NCI-H774 (cell line): ENCODE measurements around the gene PPL.
"Not testable (repeated sequence)": the region's sequence is repeated elsewhere in the genome, so short reads cannot be mapped to it uniquely, and the experiment has no call there.

Experiments
- DNase-seq: peaks from one replicate; lab custom pipeline; 2025; lab: John Stamatoyannopoulos, UW

PPL gene

DNA sequence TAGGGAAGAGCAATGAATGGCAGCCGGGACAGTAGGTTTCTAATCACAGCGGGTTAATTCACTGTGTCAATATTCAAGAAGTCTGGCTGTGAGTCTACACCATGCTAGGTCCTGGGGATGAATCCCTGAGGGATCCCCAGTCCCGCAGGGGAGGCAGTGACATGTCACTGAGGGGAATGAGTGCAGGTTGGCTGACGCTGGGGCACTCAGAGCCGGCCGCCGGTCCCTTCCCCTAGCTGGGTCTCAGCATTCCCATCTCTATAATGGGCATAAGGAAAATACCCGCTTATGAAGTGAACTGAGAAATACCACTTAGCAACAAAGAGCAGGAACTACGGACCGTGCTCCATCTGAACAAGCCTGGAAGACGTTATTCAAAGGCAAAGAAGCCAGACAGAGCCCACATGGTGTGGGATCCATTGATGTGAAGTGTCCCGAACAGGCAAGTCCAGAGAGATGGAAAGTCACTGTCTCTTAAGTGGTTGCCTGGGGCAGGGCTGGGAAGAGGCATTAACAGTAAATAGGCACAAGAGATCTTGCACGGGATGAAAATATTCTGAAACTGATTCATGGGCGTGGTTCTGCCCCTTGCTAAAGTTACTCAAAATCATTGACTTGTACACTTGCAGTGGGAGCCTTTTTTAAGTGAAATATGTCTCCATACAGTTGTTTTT is 31.9 kb downstream of the PPL start:
- DNase-seq, result no peak

DNA sequence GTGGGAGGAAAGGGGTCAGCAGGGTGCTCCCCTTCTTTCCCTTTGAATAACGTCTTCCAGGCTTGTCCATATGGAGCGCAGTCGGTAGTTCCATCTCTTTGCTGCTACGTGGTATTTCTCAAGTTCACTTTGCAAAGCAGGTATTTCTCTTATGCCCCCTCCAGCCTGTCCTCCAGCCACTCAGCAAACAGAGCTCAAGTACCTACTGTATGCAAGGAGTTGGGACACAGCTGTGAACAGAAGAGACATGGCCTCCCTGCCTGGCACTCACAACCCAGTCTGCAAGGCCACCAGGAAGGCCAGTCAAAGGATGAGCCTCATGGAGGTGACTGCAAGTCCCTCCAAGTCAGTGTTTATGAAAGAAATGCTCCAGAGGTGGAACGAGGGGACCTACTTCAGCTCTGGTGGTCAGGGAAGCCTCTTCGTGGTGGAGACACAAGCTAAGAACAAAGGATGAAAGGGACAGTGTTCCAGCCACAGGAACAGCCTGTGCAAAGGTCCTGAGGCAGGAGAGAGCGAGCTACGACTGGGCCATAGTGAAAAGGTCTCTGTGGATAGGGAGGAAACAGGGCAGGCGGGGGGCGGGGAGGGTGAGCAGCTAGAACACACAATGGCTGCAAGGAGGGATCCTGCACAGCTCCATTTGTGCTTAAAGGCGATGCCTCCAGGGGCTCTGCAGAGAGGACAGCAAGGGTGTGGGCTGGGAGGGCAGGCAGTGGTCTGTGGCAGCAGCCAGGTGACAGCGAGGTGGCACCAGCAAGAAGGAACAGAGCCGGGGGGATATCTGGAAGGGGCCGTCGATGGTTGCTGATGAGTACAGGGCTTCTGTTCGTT is 32.6 kb downstream of the PPL start:
- DNase-seq, result no peak

DNA sequence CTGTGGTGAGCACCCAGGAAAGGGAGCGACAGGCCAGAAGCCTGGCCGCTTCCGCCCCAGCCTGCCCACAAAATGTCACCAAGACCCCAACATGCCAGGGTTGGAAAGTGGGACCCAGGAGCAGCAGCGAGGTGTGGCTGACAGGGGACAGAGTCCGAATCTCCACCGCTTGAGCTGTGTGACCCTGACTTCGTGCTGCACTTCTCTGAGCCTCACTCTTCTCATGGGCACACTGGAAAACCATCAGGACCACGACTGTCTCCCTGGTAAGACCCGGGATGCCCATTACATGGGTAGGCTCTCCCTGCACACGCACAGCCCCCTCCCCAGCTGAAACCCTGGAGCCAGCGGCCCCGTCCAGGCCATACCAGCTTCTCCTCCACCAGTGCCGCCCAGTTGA is 34.9 kb downstream of the PPL start:
- no peak for DNase-seq

DNA sequence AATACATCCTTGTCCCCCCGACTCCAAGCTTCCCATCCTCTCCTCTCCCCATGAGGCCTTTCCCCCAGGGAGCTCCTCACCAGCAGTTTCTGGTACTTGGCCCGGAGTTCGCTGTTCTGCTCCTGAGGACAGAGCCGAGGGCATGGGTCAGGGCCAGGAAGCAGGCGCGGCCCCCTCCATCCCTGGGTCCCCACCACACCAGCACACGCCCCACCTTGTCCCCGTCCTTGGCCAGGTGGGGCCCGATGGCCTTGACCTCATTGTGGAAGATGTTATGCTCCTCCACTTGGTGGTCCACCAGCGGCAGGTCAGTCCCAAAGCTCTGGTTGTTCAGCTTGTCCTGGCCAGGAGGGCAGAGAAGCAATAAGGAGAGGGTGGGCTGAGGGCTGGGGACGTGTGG is 36.2 kb downstream of the PPL start:
- DNase-seq, result no peak

DNA sequence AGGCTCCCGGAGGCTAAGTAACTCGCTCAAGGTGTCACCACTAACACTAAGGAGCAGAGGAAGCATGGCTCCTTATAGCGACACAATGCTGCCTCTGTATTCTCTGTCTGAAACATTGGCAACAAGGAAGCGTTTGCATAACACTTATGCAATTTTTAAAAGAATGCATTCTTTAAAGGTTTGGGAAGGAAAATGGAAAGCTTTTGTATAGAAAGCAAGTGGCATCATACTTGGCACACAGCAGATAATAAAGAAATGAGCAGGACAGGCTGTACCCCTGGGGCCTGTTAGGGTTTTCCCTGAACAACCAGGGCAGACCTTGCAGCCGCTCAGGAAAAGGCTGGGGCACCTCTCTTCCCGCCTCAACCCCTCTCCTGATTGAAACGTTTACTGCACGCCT is 36.9 kb downstream of the PPL start:
- no peak for DNase-seq

DNA sequence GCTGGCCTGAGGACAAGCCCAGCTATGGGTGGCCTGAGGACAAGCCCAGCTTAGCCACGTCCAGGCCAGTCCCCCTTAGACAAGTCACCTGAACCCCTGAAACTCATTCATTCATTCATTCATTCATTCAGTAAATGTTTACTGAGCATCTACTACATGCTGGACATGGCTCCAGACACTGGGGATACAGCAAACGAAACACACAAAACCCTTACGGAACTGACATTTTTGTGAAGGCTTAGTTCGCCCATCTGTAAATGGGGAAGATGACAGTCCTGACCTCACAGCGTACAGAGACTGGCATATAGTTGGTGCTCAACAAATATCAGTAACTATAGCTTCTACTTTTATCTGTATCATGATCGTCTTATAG is 37.5 kb downstream of the PPL start:
- no peak for DNase-seq

DNA sequence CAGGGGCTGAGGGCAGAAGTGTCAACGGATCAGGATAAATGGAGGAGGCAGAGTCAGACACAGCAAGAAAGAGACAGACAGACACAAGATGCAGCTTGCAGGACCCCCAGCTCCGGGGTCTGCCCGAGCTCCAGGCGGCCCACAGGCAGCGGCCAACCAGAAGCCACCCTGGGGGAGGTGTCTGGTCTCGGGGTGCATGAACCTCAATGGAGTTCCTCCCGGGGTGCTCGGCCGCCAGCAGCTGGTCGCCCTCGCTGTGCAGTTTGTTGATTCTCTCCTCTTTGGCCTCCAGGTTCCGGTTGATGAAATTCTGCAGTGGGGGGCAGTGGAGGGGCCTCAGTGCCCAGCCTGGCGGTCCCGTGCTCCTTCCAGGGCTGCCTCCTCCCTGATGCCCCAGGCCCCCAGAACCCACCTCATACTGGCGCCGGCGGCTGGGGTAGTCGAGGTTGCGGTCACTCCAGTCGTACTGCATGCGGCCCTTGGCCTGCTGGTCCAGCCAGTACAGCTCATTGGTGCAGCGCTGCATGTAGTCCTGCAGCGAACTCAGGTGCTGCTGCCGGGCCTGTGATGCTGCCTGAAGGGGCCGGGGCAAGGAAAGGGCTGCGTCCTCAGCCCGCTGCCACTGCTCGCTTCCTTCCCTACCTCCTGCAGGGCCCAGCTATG is 38.0 kb downstream of the PPL start:
- no peak for DNase-seq

DNA sequence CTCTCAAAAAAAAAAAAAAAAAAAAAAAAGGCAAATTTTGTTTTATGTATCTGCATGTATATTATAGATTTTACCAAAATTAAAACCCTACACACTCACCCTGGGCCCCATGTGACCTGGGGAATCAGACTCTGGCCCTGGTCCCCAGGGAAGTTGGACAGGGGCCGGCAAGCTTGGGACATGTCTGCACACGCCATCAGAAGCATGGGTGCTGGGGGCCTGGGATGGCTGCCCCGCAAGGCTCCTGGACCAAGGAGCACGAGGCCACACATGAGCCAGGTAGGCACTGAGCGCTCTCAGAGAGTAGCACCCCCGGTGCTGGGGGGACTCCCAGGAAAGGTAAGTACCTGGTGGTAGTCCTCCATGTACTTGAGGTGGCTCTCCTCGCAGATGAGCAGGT is 39.6 kb downstream of the PPL start:
- no peak for DNase-seq

DNA sequence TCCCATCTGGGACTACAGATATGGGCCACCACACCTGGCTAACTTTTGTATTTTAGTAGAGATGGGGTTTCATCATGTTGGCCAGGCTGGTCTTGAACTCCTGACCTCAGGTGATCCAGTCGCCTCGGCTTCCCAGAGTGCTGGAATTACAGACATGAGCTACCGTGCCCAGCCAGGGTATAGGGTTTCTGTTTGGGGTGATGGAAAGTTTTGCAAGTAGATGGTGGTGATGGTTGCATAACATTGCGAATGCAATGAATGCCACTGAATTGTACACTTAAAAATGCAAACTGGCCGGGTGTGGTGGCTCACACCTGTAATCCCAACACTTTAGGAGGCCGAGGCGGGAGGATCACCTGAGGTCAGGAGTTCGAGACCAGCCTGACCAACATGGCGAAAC is 40.2 kb downstream of the PPL start:
- not testable (repeated sequence) for DNase-seq

DNA sequence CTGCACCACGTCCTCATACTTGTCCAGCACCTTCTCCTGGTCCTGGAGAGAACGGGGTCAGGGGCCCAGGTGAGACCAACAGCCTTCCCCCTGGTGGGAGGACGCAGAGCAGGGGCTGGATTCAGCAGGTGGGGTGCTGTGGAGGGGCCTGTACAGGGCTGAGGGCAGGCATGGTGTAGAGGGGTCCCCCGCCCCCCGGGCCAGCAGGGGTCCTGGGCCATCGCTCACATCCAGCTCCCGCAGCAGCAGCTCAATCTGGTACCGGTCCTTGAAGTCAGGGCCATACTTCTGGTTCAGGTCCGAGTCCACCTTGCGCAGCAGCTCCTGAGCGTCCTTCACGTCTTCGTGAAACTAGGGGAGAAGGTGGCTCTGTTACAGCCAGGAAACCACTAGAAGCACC is 41.6 kb downstream of the PPL start:
- no peak for DNase-seq

DNA sequence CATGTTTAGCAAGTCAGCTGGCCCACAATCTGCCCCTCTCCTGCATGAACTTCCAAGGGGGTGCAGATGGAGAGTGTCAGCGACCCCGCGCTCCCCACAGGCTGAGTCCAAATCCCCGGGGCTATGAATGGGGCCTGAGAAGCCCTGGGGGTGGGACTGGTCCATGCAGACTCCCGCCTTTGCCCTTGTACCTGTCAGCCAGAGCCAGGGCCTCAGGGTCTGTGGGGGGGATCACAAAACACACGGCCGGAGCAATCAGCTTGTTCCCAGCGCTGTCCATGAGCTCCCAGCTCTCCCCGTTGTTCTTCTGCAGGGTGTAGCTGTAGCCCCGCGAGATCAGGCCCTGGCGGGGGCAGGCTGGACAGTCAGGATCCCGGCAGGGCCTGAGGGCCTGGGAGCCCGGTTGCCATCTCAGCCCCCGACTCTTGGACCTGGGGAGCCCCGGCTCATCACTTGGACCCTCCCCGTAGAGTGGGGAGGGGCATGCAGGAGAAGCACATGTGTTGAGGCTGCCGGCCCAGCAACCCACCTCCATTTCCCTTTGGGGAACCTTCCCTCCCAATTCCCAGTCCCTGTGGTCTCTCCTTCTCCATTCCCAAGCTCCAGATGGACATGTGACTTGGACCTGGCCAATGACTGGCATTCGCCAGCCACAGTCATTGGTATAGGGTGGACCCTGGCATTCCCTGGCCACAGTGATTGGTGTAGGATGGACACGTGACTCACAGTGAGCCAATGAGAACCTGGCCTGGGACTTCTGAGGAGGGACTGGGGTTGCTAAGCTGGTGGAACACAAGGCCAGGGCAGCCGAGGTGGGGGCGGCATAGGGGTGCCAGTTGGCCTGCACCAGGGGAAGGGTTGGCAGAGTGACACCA is 42.4 kb downstream of the PPL start:
- DNase-seq, result no peak

DNA sequence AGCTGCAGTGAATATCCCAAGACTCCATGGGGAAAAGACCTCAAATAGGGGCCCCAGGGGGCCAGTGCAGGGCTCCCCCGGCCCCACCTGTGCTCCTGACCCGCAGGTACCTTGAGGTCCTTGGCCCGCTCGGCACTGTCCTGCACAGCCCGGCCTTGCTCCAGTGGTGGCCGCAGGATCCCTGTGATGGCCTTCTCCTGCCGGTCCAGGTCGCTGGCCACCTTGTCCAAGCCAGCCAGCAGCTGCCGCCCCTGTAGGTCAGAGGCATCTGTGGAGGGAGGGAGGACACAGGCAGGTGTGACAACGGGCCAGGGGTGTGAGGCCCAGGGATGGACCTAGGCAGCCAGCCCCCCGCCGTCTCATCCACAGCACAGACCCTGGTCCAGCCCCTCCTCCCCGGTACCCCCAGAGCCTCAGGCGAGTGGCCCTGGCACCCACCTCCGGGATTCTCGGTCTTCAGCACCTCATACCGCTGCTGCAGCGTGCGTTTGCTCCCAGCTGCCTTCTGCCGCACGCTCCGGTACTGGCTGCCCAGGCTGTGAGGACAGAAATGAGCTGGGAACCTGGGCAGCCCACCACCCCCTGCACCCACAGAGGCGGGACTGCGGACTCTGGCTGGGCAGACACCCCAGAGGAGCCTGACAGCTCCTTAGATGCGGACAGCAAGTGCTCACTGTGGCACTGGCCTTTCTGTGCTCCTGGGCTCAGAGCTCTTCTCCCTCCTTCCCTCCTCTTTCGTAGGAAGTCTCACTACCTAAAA is 43.7 kb downstream of the PPL start:
- no peak for DNase-seq

DNA sequence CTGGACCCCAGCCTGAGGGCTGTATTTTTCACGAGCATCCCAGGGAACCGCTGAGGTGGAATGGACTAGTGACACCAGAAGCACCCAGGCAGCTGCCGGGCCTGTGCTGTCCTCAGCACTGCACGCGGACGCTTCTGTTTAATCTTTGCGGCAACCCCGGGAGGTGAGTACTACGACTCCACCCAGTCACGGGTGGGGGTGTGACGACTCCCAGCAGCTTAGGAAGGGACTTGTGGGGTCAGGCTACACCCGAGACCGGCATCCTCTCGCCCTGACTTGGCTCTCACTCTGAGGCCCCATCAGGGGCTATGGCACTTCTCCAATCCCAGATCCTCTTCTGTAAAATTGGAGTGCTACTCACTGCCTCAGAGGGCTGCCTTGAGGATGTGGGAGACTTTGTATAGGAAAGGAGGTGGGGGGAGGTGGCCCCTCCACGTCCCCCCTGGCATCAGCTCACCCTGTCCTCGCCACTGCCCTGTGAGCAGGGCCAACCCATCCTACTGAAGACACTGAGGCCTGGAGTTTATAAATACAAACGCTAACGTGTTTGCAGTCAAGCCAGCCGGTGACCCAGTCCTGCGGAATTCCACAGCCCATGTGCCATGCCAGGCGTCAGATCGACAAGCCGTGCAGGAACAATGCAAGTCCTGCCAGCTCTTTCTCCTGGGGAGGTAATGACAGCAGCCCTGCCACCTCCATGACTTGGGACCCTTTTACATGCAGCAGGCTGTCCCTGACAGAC is 44.4 kb downstream of the PPL start:
- DNase-seq, result no peak

DNA sequence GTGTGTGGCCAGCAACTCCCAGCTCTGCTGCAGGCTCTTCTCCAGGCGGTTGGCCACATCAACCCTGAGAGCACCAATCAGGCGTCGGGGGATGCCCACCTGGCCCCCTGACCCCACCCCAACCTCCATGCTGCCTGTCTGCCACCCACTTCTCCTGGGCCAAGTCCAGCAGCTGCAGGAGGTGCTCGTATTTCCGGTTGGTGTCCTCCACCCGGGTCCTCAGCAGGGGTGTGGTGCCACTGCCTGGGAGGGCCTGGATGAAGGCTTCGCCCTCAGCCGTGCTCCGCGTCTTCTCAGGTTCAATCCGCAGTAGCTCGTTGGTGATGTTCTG is 45.1 kb downstream of the PPL start:
- no peak for DNase-seq

DNA sequence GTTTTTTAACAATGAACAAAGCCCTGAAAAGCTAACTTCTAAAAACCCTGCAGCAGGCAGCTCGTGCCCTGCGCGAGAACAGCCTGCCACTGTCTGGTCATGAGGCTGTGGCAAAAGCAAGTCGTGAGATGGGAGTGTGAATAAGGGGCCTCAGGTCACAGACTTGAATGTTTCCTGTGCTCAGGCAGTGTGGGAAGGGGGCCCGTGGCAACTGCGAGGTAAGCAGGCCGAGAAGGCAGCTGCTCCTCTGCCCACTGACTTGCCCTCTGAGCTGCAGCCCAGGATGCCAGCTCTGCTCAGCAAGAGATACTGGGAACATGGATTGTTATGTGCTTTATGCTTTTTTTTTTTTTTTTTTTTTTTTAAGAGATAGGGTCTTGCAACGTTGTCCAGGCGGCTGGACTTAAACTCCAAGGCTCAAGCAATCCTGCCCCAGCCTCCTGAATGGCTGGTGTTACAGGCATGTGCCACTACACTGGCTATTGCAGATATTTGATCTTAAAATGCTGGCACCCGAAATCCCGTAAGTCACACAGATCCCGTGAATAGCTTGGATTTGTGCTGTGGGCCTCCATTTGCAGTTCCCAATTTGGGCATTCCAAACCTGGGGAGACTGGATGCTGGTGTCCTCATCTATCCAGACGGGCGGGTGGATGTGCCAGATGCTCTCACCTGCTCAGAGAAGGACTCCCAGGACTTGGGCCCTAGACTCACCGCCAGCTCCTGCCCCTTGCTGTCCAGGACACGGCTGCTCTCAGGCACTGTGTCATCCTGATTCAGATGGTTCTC is 45.7 kb downstream of the PPL start:
- no peak for DNase-seq

DNA sequence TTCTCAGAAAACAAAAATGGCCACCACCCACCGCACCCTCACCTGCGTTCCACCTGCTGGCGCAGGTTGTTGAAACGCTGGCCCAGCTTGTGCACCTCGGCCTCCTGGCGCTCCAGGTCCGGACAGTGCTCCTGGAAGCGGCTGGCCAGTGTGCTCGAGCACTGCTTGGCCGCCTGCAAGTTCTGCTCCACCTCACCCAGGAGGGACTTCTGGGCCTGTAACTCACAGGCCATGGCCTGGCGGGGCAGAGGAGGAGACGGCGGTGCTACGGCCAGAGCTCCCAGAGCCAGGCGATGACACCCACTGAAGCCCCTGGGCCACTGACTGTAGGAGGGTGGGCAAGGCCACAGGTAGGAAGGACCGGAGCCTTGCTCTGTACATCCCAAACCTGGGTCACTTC is 46.3 kb downstream of the PPL start:
- DNase-seq, result no peak

DNA sequence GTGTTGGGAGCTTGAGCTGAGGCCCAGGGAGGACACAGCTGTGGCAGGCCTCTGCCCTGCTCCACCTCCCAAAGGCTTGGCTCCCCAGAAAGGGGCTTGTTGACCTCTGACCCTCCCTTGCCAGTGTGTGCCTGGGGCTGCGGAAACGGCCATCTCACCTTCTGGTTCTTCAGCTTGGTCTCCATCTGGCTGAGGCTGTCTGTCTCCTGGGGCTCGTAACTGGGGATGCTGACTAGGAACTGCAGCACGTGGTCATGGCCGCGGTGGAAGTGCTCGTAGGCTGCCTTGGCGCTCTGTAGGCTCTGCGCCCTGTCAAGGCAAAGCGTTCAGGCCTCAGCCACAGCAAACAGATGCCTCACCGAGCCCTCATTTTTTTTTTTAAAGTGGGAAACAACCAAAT is 46.9 kb downstream of the PPL start:
- DNase-seq, result no peak

DNA sequence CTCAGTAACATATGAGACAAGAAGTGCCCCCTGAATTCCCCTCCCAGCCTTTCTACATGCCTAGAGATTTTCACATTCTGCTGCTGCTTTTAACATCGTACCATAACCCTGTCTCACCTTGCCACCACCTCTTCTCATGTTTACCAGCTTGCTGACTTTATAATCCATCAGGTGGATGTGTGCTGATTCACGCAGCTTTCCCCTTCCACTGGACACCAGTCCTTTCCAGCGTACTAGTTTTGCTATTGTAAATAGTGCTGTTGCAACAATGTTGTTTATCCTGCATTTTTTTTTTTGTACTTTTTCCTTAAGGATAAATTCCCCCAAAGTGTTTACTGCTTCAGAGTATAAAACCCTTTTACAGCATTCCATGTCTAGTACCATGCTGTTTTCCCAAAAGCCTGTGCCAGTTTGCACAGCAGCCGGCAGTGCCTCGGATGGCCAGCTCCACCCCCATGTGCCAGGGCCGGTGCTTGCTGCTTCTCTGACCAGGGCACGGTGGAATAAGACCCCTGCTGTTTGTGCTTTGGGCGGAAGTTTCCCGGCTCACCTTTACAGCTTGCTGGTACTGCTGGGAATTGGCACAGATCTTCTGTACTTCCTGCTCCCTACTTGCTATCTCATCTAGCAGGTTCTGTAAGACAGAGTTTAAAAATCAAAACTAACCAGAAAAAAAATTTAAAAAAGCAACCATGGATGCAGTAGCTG is 48.4 kb downstream of the PPL start:
- no peak for DNase-seq

DNA sequence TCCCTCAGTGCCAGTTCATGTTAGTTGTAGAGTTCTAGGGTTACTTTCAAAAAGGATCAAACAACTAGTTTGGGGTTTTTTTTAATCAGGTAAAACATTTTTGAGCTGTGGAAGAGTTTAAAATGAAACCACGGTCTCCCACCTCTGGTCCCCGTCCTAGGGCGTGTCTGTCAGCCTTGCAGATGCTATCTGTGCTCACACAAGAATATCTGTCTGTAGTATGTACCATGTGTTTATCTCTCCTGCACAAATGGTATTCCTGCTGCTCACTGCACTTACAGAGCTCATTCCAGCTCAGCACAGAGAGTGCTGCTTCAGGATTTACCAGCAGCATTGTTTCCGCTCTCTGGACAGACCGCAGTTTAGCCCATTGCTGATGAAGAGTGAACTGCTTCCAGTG is 50.8 kb downstream of the PPL start:
- DNase-seq, result no peak
